ENCODE results near the gene RUFY3. TPM values are rescaled to one million over a fixed set of nuclear protein-coding genes. Genes with fewer than 3 reads are reported as not detected.

Gene RUFY3
- total and polyA plus RNA-seq, 5 donors from 2014 or later = 0.79 to 14.9 (median 1.8) TPM

GRCh38 chr4:70801265-70801809 is 79.6 kb downstream of the RUFY3 start:
- Histone ChIP-seq H3K4me3 (ENCODE audit: low read depth, low read length) (no peak overlapping the region), H3K36me3 (ENCODE audit: control insufficient read depth, insufficient read depth, low read length) (no peaks in the 10 kb centered on the region), H3K27ac (ENCODE audit: insufficient read depth, low read length, poor library complexity, severe bottlenecking) (no peak overlapping the region), H3K9me3 (ENCODE audit: control insufficient read depth in 2 of 2, low read length in 2 of 2) (no peaks in the 10 kb centered on the region), H3K27me3 (ENCODE audit: control insufficient read depth, insufficient read depth, low read length) (no peaks in the 10 kb centered on the region), H3K4me1 (ENCODE audit: control insufficient read depth, insufficient read depth, low read length, poor library complexity, severe bottlenecking) (no peaks in the 10 kb centered on the region)
- no peak overlapping the region for H3K4me3 Mint-ChIP-seq
- no peaks in the 10 kb centered on the region for H3K9me3 Mint-ChIP-seq
- no peaks in the 10 kb centered on the region for H3K27me3 Mint-ChIP-seq
- peaks cover 2 to 4% (median 4%) of the 10 kb centered on the region in 4 donors for H3K4me1 Mint-ChIP-seq
- no peak for ATAC-seq (ENCODE audit: low read depth in 2 of 2)
- H3K36me3 Mint-ChIP-seq = no peaks in the 10 kb centered on the region
- peak in 1 of 3 donors; percentile 3 for DNase-seq
- no peak overlapping the region for H3K27ac Mint-ChIP-seq

DNA sequence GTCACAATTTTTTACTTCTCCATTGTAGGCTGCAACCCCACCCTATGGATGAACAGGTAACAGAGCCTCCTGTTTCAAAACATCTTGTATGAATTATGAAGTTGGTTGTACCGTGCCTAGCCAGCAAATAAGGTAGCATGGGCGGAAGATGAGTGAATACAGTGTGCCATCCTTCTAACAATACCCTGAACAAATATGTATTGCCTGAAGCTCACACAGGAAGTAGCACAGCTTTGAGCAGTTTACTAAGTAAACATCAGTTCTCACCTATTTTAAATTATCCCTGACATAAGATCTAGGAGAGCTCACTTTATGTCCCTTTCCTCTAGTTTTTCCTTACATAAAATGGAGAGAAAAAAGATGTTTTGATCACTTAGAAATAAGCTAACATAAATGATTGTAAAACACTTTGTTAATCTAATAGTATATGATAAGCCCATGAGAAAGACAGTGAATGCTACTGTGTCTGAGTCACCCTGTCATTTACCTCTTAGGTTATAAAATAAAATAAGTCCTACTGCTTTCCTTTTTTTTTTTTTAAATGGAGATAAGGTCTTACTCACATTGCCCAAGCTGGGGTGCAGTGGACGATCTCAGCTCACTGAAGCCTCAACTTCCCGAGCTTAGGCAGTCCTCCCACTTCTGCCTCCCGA is 81.3 kb downstream of the RUFY3 start:
- H3K4me3 ChIP-seq (ENCODE audit: low read depth, low read length) = no peak overlapping the region
- no peak overlapping the region for H3K27ac ChIP-seq (ENCODE audit: insufficient read depth, low read length, poor library complexity, severe bottlenecking)
- no peak overlapping the region for H3K4me3 Mint-ChIP-seq
- no peaks in the 10 kb centered on the region for H3K9me3 ChIP-seq (ENCODE audit: control insufficient read depth in 2 of 2, low read length in 2 of 2)
- H3K4me1 Mint-ChIP-seq = peaks cover 0 to 4% (median 3%) of the 10 kb centered on the region in 4 donors
- peak in 1 of 3 donors; percentile 6 for DNase-seq
- H3K36me3 Mint-ChIP-seq = peaks cover 2% of the 10 kb centered on the region
- no peaks in the 10 kb centered on the region for H3K36me3 ChIP-seq (ENCODE audit: control insufficient read depth, insufficient read depth, low read length)
- no peak overlapping the region for H3K27ac Mint-ChIP-seq
- H3K27me3 Mint-ChIP-seq = peaks cover 5% of the 10 kb centered on the region
- no peaks in the 10 kb centered on the region for H3K9me3 Mint-ChIP-seq
- no peaks in the 10 kb centered on the region for H3K27me3 ChIP-seq (ENCODE audit: control insufficient read depth, insufficient read depth, low read length)
- no peak for ATAC-seq (ENCODE audit: low read depth in 2 of 2)
- H3K4me1 ChIP-seq (ENCODE audit: control insufficient read depth, insufficient read depth, low read length, poor library complexity, severe bottlenecking) = no peaks in the 10 kb centered on the region

- DNase-seq (no peak), ATAC-seq (ENCODE audit: low read depth in 2 of 2) (no peak)
- Mint-ChIP-seq H3K4me1 (no peaks in the 10 kb centered on the region), H3K9me3 (no peaks in the 10 kb centered on the region), H3K27me3 (peaks cover 5% of the 10 kb centered on the region), H3K4me3 (no peak overlapping the region), H3K36me3 (peaks cover 3% of the 10 kb centered on the region), H3K27ac (no peak overlapping the region)
- Histone ChIP-seq H3K4me1 (ENCODE audit: control insufficient read depth, insufficient read depth, low read length, poor library complexity, severe bottlenecking) (no peaks in the 10 kb centered on the region), H3K4me3 (ENCODE audit: low read depth, low read length) (no peak overlapping the region), H3K9me3 (ENCODE audit: control insufficient read depth in 2 of 2, low read length in 2 of 2) (no peaks in the 10 kb centered on the region), H3K27ac (ENCODE audit: insufficient read depth, low read length, poor library complexity, severe bottlenecking) (no peak overlapping the region), H3K36me3 (ENCODE audit: control insufficient read depth, insufficient read depth, low read length) (no peaks in the 10 kb centered on the region), H3K27me3 (ENCODE audit: control insufficient read depth, insufficient read depth, low read length) (no peaks in the 10 kb centered on the region)
Observed at GRCh38 chr4:70808151-70808550, 86.4 kb downstream of the RUFY3 start.

- Mint-ChIP-seq H3K9me3 (no peaks in the 10 kb centered on the region), H3K27ac (peak overlapping the region in 1 of 3 donors; percentile 88), H3K4me1 (peaks cover 11 to 22% (median 14%) of the 10 kb centered on the region in 4 donors), H3K4me3 (no peak overlapping the region), H3K36me3 (peaks cover 15% of the 10 kb centered on the region), H3K27me3 (no peaks in the 10 kb centered on the region)
- Histone ChIP-seq H3K9me3 (ENCODE audit: control insufficient read depth in 2 of 2, low read length in 2 of 2) (no peaks in the 10 kb centered on the region), H3K27me3 (ENCODE audit: control insufficient read depth, insufficient read depth, low read length) (no peaks in the 10 kb centered on the region), H3K27ac (ENCODE audit: insufficient read depth, low read length, poor library complexity, severe bottlenecking) (no peak overlapping the region), H3K36me3 (ENCODE audit: control insufficient read depth, insufficient read depth, low read length) (peaks cover 21% of the 10 kb centered on the region), H3K4me3 (ENCODE audit: low read depth, low read length) (no peak overlapping the region), H3K4me1 (ENCODE audit: control insufficient read depth, insufficient read depth, low read length, poor library complexity, severe bottlenecking) (no peaks in the 10 kb centered on the region)
- DNase-seq (no peak), ATAC-seq (ENCODE audit: low read depth in 2 of 2) (no peak)
Observed at GRCh38 chr4:70815370-70815769, 93.6 kb downstream of the RUFY3 start.

GRCh38 chr4:70816894-70817293 is 95.1 kb downstream of the RUFY3 start:
- H3K36me3 ChIP-seq (ENCODE audit: control insufficient read depth, insufficient read depth, low read length) = peaks cover 33% of the 10 kb centered on the region
- Mint-ChIP-seq H3K4me1 (peaks cover 11 to 22% (median 14%) of the 10 kb centered on the region in 4 donors), H3K27ac (peak overlapping the region in 1 of 3 donors; percentile 29), H3K9me3 (no peaks in the 10 kb centered on the region), H3K4me3 (no peak overlapping the region), H3K36me3 (peaks cover 18% of the 10 kb centered on the region), H3K27me3 (no peaks in the 10 kb centered on the region)
- H3K4me3 ChIP-seq (ENCODE audit: low read depth, low read length) = no peak overlapping the region
- no peak overlapping the region for H3K27ac ChIP-seq (ENCODE audit: insufficient read depth, low read length, poor library complexity, severe bottlenecking)
- DNase-seq (no peak), ATAC-seq (ENCODE audit: low read depth in 2 of 2) (no peak)
- no peaks in the 10 kb centered on the region for H3K27me3 ChIP-seq (ENCODE audit: control insufficient read depth, insufficient read depth, low read length)
- no peaks in the 10 kb centered on the region for H3K9me3 ChIP-seq (ENCODE audit: control insufficient read depth in 2 of 2, low read length in 2 of 2)
- H3K4me1 ChIP-seq (ENCODE audit: control insufficient read depth, insufficient read depth, low read length, poor library complexity, severe bottlenecking) = no peaks in the 10 kb centered on the region

DNA sequence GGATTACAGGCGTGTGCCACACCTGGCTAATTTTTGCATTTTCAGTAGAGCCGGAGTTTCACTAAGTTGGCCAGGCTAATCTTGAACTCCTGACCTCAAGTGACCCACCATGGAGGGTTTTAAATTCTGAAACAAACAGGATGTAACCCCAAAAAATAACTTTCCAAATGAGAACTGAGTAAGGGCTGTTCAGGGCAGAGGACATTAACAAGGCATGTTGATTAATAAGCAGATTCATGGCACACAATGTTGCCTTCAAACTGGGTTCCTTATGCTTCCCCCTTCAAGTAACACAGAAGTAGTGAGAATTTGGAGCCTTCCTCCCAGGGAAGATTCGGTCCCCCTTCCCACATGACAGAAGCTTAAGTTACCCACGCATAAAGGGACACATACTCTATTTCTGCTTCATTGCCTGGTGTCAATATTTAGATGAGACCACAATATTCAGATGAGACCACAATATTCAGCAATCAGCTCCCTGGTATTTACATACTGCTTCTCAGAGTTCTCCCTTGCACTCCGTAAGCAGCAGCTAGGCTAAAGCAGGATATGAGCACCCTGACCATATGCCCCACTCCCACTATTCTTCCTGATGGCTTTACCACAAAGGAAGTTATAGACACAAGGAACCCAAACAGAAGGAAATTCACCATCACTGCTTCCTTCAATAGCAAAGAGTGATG is 96.5 kb downstream of the RUFY3 start:
- Mint-ChIP-seq H3K4me3 (no peak overlapping the region), H3K27me3 (no peaks in the 10 kb centered on the region), H3K4me1 (peaks cover 11 to 22% (median 15%) of the 10 kb centered on the region in 4 donors), H3K27ac (peak overlapping the region in 2 of 3 donors; percentile 29 to 48), H3K9me3 (no peaks in the 10 kb centered on the region), H3K36me3 (peaks cover 24% of the 10 kb centered on the region)
- H3K36me3 ChIP-seq (ENCODE audit: control insufficient read depth, insufficient read depth, low read length) = peaks cover 39% of the 10 kb centered on the region
- DNase-seq = no peak
- no peaks in the 10 kb centered on the region for H3K27me3 ChIP-seq (ENCODE audit: control insufficient read depth, insufficient read depth, low read length)
- ATAC-seq (ENCODE audit: low read depth in 2 of 2) = no peak
- H3K9me3 ChIP-seq (ENCODE audit: control insufficient read depth in 2 of 2, low read length in 2 of 2) = no peaks in the 10 kb centered on the region
- no peak overlapping the region for H3K4me3 ChIP-seq (ENCODE audit: low read depth, low read length)
- no peak overlapping the region for H3K27ac ChIP-seq (ENCODE audit: insufficient read depth, low read length, poor library complexity, severe bottlenecking)
- H3K4me1 ChIP-seq (ENCODE audit: control insufficient read depth, insufficient read depth, low read length, poor library complexity, severe bottlenecking) = no peaks in the 10 kb centered on the region

DNA sequence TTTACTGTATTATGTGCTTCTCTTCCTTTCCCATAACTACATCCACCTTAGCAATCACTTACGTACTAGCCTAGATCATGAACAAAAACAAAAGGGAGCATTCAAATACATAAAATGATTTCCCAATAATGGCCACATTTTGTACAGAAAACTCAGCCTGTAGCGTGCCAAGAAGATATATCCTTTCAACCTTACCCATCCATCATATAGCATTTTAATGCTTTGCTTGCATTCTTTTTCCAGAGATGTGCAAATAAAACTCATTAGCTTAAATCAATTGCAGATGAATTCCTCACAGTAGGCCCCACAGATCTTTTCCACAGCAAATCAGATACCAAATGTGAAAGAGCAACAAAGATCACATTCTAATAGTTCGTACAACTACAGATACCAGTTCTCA is 97.2 kb downstream of the RUFY3 start:
- no peak for DNase-seq
- no peak overlapping the region for H3K4me3 ChIP-seq (ENCODE audit: low read depth, low read length)
- no peaks in the 10 kb centered on the region for H3K27me3 ChIP-seq (ENCODE audit: control insufficient read depth, insufficient read depth, low read length)
- H3K27me3 Mint-ChIP-seq = no peaks in the 10 kb centered on the region
- no peaks in the 10 kb centered on the region for H3K9me3 ChIP-seq (ENCODE audit: control insufficient read depth in 2 of 2, low read length in 2 of 2)
- ATAC-seq (ENCODE audit: low read depth in 2 of 2) = no peak
- H3K27ac ChIP-seq (ENCODE audit: insufficient read depth, low read length, poor library complexity, severe bottlenecking) = no peak overlapping the region
- H3K27ac Mint-ChIP-seq = peak overlapping the region in 1 of 3 donors; percentile 48
- H3K4me1 Mint-ChIP-seq = peaks cover 11 to 22% (median 15%) of the 10 kb centered on the region in 4 donors
- H3K36me3 Mint-ChIP-seq = peaks cover 25% of the 10 kb centered on the region
- H3K4me1 ChIP-seq (ENCODE audit: control insufficient read depth, insufficient read depth, low read length, poor library complexity, severe bottlenecking) = no peaks in the 10 kb centered on the region
- H3K36me3 ChIP-seq (ENCODE audit: control insufficient read depth, insufficient read depth, low read length) = peaks cover 45% of the 10 kb centered on the region
- H3K9me3 Mint-ChIP-seq = no peaks in the 10 kb centered on the region
- no peak overlapping the region for H3K4me3 Mint-ChIP-seq

All from CD4-positive, CD25-positive, alpha-beta regulatory T cell (primary cell).